OCI-LY3 (cell line): Measurements from ENCODE around the gene TFCP2L1.

Experiments used
- H2AFZ ChIP-seq: fragments of 200-600, 300-600 bp; shearing (Covaris generic); 2 replicates; pipeline ENCODE4 v1.6.0; 2014; ENCODE audit warnings: antibody characterized with exemption, low read depth, low read length
- H3K27ac ChIP-seq: fragments of 200-600, 300-600 bp; sonication (generic); 2 replicates; pipeline ENCODE4 v1.5.1; 2014; ENCODE audit warnings: mild to moderate bottlenecking, low read length, moderate library complexity, mixed read lengths
- H3K27me3 ChIP-seq: fragments of 200-600, 300-600 bp; sonication (generic); 2 replicates; pipeline ENCODE4 v1.6.1; 2014; ENCODE audit warnings: low read depth, low read length, mixed read lengths
- H3K36me3 ChIP-seq: fragments of 200-600, 300-600 bp; sonication (generic); replicated peaks from 2 replicates; pipeline ENCODE3; 2014; ENCODE audit warnings: low read depth, low read length, mixed read lengths
- H3K4me1 ChIP-seq: fragments of 300-600, 200-600 bp; sonication (generic); 2 replicates; pipeline ENCODE4 v1.6.1; 2014; ENCODE audit warnings: low read length, mixed read lengths
- H3K4me2 ChIP-seq: fragments of 200-600, 300-600 bp; sonication (generic); 2 replicates; pipeline ENCODE4 v1.6.1; 2014; ENCODE audit warnings: low read length, mixed read lengths
- H3K4me3 ChIP-seq: fragments of 300-600, 200-600 bp; sonication (generic); 2 replicates; pipeline ENCODE4 v1.5.1; 2014; ENCODE audit warnings: antibody characterized with exemption, mild to moderate bottlenecking, low read length, moderate library complexity
- H3K79me2 ChIP-seq: fragments of 300-600, 200-600 bp; shearing (Covaris generic); 2 replicates; pipeline ENCODE4 v1.6.1; 2014; ENCODE audit warnings: mild to moderate bottlenecking, low read length, mixed read lengths
- H3K9ac ChIP-seq: fragments of 300-600, 200-600 bp; shearing (Covaris generic); 2 replicates; pipeline ENCODE4 v1.6.0; 2014; ENCODE audit warnings: mild to moderate bottlenecking, low read length, moderate library complexity
- H3K9me3 ChIP-seq: fragments of 200-600, 300-600 bp; shearing (Covaris generic); 2 replicates; pipeline ENCODE4 v1.6.1; 2014; ENCODE audit warnings: low read length, mixed read lengths; ENCODE audit not compliant: insufficient read depth
- H4K20me1 ChIP-seq: fragments of 200-600, 300-600 bp; sonication (generic); 2 replicates; pipeline ENCODE4 v1.6.1; 2016; ENCODE audit warnings: low read length, mixed read lengths; ENCODE audit not compliant: insufficient read depth
- EZH2phosphoT487 ChIP-seq: fragments of 200-600 bp; shearing (Covaris generic); IDR thresholded peaks from 2 replicates; pipeline ENCODE4 v1.6.1; 2018; ENCODE audit warnings: antibody characterized with exemption, mixed run types, low read depth
- TF ChIP-seq, protein P1 (sequence below): fragments of 200-600, 300-600 bp; sonication (generic); IDR thresholded peaks from 2 replicates; pipeline ENCODE4 v1.5.1; 2014; ENCODE audit warnings: antibody characterized with exemption, low read length, low read depth

Gene TFCP2L1

DNA sequence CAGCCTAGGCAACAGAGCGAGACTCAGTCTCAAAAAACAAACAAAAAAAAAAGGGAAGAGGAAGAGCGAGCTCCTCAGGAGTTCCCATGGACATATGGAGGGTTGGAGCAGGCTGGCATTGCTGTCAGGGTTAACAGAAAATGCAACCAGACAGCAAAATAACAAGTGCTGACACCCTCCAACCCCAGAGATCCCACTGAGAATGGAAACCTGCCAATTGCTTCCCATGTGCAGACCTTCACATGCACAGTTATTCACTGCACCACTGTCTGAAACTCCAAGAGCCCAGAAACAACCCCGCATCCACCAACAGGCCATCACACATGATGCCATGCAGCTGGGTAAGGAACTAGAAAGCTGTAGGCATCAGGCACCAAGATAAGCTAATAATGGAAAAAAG lies 43.5 kb downstream of the TFCP2L1 start:
- Histone ChIP-seq H3K36me3 (no peaks in the 10 kb centered on the region), H3K27me3 (no peaks in the 10 kb centered on the region), H3K27ac (no peak overlapping the region), H3K9me3 (no peaks in the 10 kb centered on the region), H3K79me2 (no peaks in the 10 kb centered on the region), H3K4me2 (no peak overlapping the region), H3K4me3 (no peak overlapping the region), H4K20me1 (no peaks in the 10 kb centered on the region), H3K4me1 (no peaks in the 10 kb centered on the region), H3K9ac (no peak overlapping the region), H2AFZ (no peak overlapping the region)
- no peak for TF ChIP-seq EZH2phosphoT487
- TF ChIP-seq, protein P1, sequence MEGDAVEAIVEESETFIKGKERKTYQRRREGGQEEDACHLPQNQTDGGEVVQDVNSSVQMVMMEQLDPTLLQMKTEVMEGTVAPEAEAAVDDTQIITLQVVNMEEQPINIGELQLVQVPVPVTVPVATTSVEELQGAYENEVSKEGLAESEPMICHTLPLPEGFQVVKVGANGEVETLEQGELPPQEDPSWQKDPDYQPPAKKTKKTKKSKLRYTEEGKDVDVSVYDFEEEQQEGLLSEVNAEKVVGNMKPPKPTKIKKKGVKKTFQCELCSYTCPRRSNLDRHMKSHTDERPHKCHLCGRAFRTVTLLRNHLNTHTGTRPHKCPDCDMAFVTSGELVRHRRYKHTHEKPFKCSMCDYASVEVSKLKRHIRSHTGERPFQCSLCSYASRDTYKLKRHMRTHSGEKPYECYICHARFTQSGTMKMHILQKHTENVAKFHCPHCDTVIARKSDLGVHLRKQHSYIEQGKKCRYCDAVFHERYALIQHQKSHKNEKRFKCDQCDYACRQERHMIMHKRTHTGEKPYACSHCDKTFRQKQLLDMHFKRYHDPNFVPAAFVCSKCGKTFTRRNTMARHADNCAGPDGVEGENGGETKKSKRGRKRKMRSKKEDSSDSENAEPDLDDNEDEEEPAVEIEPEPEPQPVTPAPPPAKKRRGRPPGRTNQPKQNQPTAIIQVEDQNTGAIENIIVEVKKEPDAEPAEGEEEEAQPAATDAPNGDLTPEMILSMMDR: no peak

DNA sequence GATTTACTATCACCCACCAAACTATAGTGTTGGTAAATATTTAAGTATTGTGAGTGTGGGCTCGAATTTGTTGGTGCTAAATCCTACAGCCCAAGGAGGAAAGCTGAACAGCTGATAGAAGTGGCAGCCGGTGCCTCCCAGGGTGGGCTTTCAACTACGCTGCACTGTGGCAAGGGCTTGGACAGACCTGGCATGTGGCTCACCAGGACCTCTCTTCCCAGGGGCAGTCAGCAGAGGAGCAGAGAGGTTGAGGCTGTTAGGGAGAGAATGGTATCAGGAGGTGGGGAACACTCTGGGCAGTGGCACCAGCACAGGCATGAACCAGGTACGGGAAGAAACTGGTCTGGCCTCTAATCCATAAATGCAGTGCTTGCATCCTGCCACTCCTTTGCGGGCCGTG lies 44.6 kb downstream of the TFCP2L1 start:
- no peak overlapping the region for H2AFZ ChIP-seq
- no peak overlapping the region for H3K27ac ChIP-seq
- H3K36me3 ChIP-seq: no peaks in the 10 kb centered on the region
- H3K27me3 ChIP-seq: no peaks in the 10 kb centered on the region
- no peak overlapping the region for H3K9ac ChIP-seq
- no peak for TF ChIP-seq EZH2phosphoT487
- TF ChIP-seq, protein P1: no peak
- no peaks in the 10 kb centered on the region for H3K79me2 ChIP-seq
- H3K4me1 ChIP-seq: no peaks in the 10 kb centered on the region
- no peak overlapping the region for H3K4me2 ChIP-seq
- H3K9me3 ChIP-seq: no peaks in the 10 kb centered on the region
- H3K4me3 ChIP-seq: no peak overlapping the region
- no peaks in the 10 kb centered on the region for H4K20me1 ChIP-seq

DNA sequence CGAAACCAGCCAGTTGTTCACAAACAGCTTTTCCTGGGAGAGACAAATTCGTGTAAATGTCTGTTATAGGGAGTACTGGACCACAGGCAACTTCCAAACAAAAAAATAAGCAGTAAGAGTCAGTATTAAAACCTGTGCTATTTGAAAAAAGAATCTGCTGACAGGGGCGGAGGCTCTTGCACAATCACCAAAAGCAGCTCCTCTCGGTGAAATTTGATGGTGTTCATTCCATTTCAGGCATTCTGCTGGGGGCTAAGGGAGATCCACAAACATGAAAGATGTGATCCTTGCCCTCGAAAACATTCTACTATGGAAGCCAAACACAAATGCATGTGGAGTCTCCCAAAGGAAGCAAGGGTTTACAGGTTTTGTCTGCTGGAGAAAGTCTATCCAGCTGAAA lies 45.0 kb downstream of the TFCP2L1 start:
- Histone ChIP-seq H4K20me1 (no peaks in the 10 kb centered on the region), H3K9me3 (no peaks in the 10 kb centered on the region), H3K36me3 (no peaks in the 10 kb centered on the region), H3K4me3 (no peak overlapping the region), H3K27me3 (no peaks in the 10 kb centered on the region), H3K79me2 (no peaks in the 10 kb centered on the region), H2AFZ (no peak overlapping the region), H3K4me1 (no peaks in the 10 kb centered on the region), H3K9ac (no peak overlapping the region), H3K27ac (no peak overlapping the region), H3K4me2 (no peak overlapping the region)
- no peak for TF ChIP-seq EZH2phosphoT487
- TF ChIP-seq, protein P1: no peak

GRCh38 chr2:121239471-121239870 lies 45.5 kb downstream of the TFCP2L1 start:
- Histone ChIP-seq H2AFZ (no peak overlapping the region), H4K20me1 (no peaks in the 10 kb centered on the region), H3K27me3 (no peaks in the 10 kb centered on the region), H3K4me3 (no peak overlapping the region), H3K9me3 (no peaks in the 10 kb centered on the region), H3K4me2 (no peak overlapping the region), H3K9ac (no peak overlapping the region), H3K4me1 (no peaks in the 10 kb centered on the region), H3K79me2 (no peaks in the 10 kb centered on the region), H3K27ac (no peak overlapping the region), H3K36me3 (no peaks in the 10 kb centered on the region)
- TF ChIP-seq EZH2phosphoT487: no peak
- TF ChIP-seq, protein P1: no peak
